ENCODE measurements around the gene SCG3. TPM values are rescaled to one million over a fixed set of nuclear protein-coding genes. Genes with fewer than 3 reads are reported as not detected.

The SCG3 gene
- total RNA-seq, 4 donors from 2014 or later = 0.23 to 1.2 (median 0.43) TPM

DNA sequence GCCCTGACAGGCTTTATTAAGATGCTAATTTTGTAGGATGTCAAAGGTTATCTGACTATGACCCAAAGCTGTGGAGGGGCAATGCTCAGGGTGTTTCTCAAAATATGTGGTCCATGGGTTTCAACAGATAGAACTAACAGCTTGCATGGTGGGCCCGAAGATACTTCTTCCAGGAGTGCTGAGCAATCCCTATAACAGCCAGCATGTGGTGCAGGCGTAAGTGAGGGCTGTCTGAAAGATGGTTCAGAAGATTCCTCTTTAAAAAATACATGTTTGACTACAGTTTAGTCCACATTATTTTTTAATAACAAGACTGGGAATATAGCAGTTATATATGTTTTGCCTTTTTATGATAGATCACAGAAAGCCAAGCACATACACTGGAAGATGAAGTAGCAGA, 7.6 kb downstream of the SCG3 start:
- 78% methylated on average over 2 of the region's 2 CpGs for WGBS
- Histone ChIP-seq H3K36me3 (no peaks in the 10 kb centered on the region), H3K27ac (replicated peaks in 1 of 4) (no peak overlapping the region), H3K4me3 (no peak overlapping the region), H3K27me3 (peaks cover 0 to 27% (median 0%) of the 10 kb centered on the region in 4 donors), H3K4me1 (no peaks in the 10 kb centered on the region), H3K9me3 (no peaks in the 10 kb centered on the region)
- intact Hi-C loops (cut with DNase I) = no loop called here
- TF ChIP-seq, protein P1, sequence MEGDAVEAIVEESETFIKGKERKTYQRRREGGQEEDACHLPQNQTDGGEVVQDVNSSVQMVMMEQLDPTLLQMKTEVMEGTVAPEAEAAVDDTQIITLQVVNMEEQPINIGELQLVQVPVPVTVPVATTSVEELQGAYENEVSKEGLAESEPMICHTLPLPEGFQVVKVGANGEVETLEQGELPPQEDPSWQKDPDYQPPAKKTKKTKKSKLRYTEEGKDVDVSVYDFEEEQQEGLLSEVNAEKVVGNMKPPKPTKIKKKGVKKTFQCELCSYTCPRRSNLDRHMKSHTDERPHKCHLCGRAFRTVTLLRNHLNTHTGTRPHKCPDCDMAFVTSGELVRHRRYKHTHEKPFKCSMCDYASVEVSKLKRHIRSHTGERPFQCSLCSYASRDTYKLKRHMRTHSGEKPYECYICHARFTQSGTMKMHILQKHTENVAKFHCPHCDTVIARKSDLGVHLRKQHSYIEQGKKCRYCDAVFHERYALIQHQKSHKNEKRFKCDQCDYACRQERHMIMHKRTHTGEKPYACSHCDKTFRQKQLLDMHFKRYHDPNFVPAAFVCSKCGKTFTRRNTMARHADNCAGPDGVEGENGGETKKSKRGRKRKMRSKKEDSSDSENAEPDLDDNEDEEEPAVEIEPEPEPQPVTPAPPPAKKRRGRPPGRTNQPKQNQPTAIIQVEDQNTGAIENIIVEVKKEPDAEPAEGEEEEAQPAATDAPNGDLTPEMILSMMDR (IDR thresholded peaks at IDR 0.05) = peak in 1 of 3 experiments; percentile 6
- TF ChIP-seq POLR2A (IDR thresholded peaks at IDR 0.05; ENCODE audit: low read depth) = no peak
- no peak for DNase-seq (ENCODE audit: extremely low spot score)

DNA sequence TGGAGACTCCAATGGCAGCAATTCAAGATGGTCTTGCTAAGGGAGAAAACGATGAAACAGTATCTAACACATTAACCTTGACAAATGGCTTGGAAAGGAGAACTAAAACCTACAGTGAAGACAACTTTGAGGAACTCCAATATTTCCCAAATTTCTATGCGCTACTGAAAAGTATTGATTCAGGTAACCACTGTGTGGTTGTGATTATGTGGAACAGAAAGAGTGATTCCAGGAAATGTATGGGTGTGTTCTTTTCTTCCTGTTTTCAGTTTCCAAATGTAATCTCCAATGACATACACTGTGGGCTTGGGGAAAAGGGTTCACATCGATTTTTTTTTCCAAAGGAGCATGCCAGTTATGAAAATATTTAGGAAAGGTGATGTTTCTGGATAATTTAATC, 10.9 kb downstream of the SCG3 start:
- WGBS = 62% methylated on average over 3 of the region's 3 CpGs
- Histone ChIP-seq H3K27me3 (peaks cover 0 to 10% (median 0%) of the 10 kb centered on the region in 4 donors), H3K9me3 (no peaks in the 10 kb centered on the region), H3K4me3 (no peak overlapping the region), H3K4me1 (no peaks in the 10 kb centered on the region), H3K36me3 (no peaks in the 10 kb centered on the region), H3K27ac (replicated peaks in 1 of 4) (no peak overlapping the region)
- TF ChIP-seq POLR2AphosphoS5 (IDR thresholded peaks at IDR 0.05) = no peak
- TF ChIP-seq, protein P1 (IDR thresholded peaks at IDR 0.05) = no peak
- no peak for TF ChIP-seq EP300 (IDR thresholded peaks at IDR 0.05)
- TF ChIP-seq POLR2A (IDR thresholded peaks at IDR 0.05; ENCODE audit: low read depth) = no peak
- DNase-seq (ENCODE audit: extremely low spot score) = no peak
- intact Hi-C loops (cut with DNase I) = no loop called here

DNA sequence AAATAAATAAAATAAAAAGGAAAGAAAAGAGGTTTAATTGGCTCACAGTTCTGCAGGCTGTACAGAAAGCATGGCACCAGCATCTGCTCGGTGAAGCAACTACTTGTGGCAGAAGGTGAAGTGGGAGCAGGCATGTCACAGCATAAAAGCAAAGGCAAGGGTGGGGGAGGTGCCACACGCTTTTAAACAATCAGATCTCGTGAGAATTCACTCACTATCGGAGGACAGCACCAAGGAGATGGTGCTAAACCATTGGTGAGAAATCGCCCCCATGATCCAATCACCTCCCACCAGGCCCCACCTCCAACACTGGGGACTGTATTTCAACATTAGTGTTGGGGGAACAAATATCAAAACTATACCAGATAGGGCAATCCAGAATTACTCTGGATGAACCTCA, 15.3 kb downstream of the SCG3 start:
- 67% methylated on average over 5 of the region's 5 CpGs for WGBS
- intact Hi-C loops (cut with DNase I) = no loop called here

DNA sequence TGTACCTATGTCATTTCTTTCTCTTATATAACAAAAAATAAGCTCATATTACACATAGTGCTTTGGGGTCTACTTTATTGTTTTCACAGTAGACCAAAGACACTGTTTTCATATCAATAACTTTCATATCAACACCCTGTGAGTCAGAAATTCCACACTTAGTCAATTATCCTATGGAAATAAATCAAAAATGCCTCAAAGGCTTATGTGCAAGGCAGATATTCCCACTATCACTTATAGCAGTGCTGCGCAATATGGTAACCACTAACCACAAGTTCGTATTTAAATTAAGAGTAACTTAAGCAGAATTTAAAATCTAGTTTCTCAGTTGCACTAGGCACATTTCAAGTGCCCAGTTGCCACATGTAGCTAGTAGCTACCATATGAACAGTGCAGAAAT, 15.9 kb downstream of the SCG3 start:
- WGBS = 96% methylated on average over 2 of the region's 2 CpGs
- Histone ChIP-seq H3K27ac (replicated peaks in 1 of 4) (no peak overlapping the region), H3K36me3 (no peaks in the 10 kb centered on the region), H3K4me1 (no peaks in the 10 kb centered on the region), H3K27me3 (no peaks in the 10 kb centered on the region), H3K4me3 (no peak overlapping the region), H3K9me3 (no peaks in the 10 kb centered on the region)
- TF ChIP-seq POLR2A (IDR thresholded peaks at IDR 0.05; ENCODE audit: low read depth) (no peak), POLR2AphosphoS5 (IDR thresholded peaks at IDR 0.05) (no peak), EP300 (IDR thresholded peaks at IDR 0.05) (no peak)
- intact Hi-C loops (cut with DNase I) = no loop called here
- DNase-seq (ENCODE audit: extremely low spot score) = no peak

More for the DNA sequence above, 15.3 kb downstream of the SCG3 start:
- no peaks in the 10 kb centered on the region for H3K36me3 ChIP-seq
- DNase-seq (ENCODE audit: extremely low spot score) = no peak
- no peaks in the 10 kb centered on the region for H3K4me1 ChIP-seq
- TF ChIP-seq, protein P1 (IDR thresholded peaks at IDR 0.05) = no peak
- TF ChIP-seq POLR2A (IDR thresholded peaks at IDR 0.05; ENCODE audit: low read depth) (no peak), EP300 (IDR thresholded peaks at IDR 0.05) (no peak), POLR2AphosphoS5 (IDR thresholded peaks at IDR 0.05) (no peak)
- no peaks in the 10 kb centered on the region for H3K27me3 ChIP-seq
- no peak overlapping the region for H3K4me3 ChIP-seq
- H3K27ac ChIP-seq (replicated peaks in 1 of 4) = no peak overlapping the region
- no peaks in the 10 kb centered on the region for H3K9me3 ChIP-seq

DNA sequence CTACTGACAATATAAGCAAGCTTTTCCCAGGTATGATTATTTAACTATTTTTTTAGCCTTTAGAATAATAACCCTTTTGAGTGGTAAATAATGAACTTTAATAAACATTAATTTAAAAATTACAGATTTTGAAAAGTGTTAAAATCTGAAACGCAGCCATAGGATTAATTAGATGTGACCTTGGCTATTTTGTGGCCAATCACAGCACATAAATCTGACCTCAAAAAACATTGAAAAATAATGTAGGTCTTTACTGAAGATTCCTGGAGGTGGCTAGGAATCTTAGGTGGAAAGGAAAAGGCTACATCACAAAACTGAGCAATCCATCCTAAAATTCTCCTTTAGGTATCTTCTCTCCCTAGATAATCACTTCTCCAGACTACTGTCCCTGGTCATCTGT, 18.1 kb downstream of the SCG3 start:
- Histone ChIP-seq H3K4me3 (no peak overlapping the region), H3K27me3 (no peaks in the 10 kb centered on the region), H3K36me3 (no peaks in the 10 kb centered on the region), H3K27ac (replicated peaks in 1 of 4) (no peak overlapping the region), H3K4me1 (no peaks in the 10 kb centered on the region), H3K9me3 (no peaks in the 10 kb centered on the region)
- WGBS = 86% methylated on average over 1 of the region's 1 CpG
- intact Hi-C loops (cut with DNase I) = no loop called here
- DNase-seq (ENCODE audit: extremely low spot score) = no peak
- TF ChIP-seq EP300 (IDR thresholded peaks at IDR 0.05) (no peak), POLR2A (IDR thresholded peaks at IDR 0.05; ENCODE audit: low read depth) (no peak), POLR2AphosphoS5 (IDR thresholded peaks at IDR 0.05) (no peak)
- TF ChIP-seq, protein P1 (IDR thresholded peaks at IDR 0.05) = no peak
